ENCODE results near the gene DBP. TPM values are rescaled to one million over a fixed set of nuclear protein-coding genes. Genes with fewer than 3 reads are reported as not detected.

Gene DBP
- total and polyA plus RNA-seq, 2 of the 13 experiments (the other 11 are each of a cell fraction or from before 2014, with no cell fraction given), result 1.7 to 5.8 TPM

GRCh38 chr19:48637449-48637947 is 319 bp upstream of the DBP start (continued):
- TF ChIP-seq SNAPC4 (CRISPR knock-in tag; IDR thresholded peaks at IDR 0.05) (peak; percentile 64; the same call in 1 of the 2 replicates), ZNF563 (CRISPR knock-in tag; IDR thresholded peaks at IDR 0.05) (peak; percentile 94), XBP1 (CRISPR knock-in tag; IDR thresholded peaks at IDR 0.05) (no peak), FOXJ3 (CRISPR knock-in tag; IDR thresholded peaks at IDR 0.05; ENCODE audit: borderline replicate concordance) (no peak), AGO1 (IDR thresholded peaks at IDR 0.05; ENCODE audit: low read depth, low read length, poor library complexity, severe bottlenecking) (peak; percentile 66), CBX5 (CRISPR knock-in tag; IDR thresholded peaks at IDR 0.05; ENCODE audit: borderline replicate concordance) (no peak), MAZ (IDR thresholded peaks at IDR 0.05; ENCODE audit: borderline replicate concordance, low read depth, low read length) (peak; percentile 74; the same call in 1 of the 2 replicates), MAZ (CRISPR knock-in tag; IDR thresholded peaks at IDR 0.05; ENCODE audit: low read depth) (peak; percentile 87), AKAP8 (CRISPR knock-in tag; IDR thresholded peaks at IDR 0.05) (no peak), JUND (CRISPR knock-in tag; IDR thresholded peaks at IDR 0.05) (no peak), U2AF2 (IDR thresholded peaks at IDR 0.05; ENCODE audit: low read depth, low read length) (no peak), NFYC (CRISPR knock-in tag; IDR thresholded peaks at IDR 0.05) (peak; percentile 92), ZNF296 (CRISPR knock-in tag; conservative IDR thresholded peaks at IDR 0.05) (no peak)
- TF ChIP-seq, protein P1, sequence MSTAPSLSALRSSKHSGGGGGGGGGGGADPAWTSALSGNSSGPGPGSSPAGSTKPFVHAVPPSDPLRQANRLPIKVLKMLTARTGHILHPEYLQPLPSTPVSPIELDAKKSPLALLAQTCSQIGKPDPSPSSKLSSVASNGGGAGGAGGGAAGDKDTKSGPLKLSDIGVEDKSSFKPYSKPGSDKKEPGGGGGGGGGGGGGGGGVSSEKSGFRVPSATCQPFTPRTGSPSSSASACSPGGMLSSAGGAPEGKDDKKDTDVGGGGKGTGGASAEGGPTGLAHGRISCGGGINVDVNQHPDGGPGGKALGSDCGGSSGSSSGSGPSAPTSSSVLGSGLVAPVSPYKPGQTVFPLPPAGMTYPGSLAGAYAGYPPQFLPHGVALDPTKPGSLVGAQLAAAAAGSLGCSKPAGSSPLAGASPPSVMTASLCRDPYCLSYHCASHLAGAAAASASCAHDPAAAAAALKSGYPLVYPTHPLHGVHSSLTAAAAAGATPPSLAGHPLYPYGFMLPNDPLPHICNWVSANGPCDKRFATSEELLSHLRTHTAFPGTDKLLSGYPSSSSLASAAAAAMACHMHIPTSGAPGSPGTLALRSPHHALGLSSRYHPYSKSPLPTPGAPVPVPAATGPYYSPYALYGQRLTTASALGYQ (CRISPR knock-in tag; IDR thresholded peaks at IDR 0.05), result no peak
- TF ChIP-seq, protein P2, sequence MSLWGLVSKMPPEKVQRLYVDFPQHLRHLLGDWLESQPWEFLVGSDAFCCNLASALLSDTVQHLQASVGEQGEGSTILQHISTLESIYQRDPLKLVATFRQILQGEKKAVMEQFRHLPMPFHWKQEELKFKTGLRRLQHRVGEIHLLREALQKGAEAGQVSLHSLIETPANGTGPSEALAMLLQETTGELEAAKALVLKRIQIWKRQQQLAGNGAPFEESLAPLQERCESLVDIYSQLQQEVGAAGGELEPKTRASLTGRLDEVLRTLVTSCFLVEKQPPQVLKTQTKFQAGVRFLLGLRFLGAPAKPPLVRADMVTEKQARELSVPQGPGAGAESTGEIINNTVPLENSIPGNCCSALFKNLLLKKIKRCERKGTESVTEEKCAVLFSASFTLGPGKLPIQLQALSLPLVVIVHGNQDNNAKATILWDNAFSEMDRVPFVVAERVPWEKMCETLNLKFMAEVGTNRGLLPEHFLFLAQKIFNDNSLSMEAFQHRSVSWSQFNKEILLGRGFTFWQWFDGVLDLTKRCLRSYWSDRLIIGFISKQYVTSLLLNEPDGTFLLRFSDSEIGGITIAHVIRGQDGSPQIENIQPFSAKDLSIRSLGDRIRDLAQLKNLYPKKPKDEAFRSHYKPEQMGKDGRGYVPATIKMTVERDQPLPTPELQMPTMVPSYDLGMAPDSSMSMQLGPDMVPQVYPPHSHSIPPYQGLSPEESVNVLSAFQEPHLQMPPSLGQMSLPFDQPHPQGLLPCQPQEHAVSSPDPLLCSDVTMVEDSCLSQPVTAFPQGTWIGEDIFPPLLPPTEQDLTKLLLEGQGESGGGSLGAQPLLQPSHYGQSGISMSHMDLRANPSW (CRISPR knock-in tag; IDR thresholded peaks at IDR 0.05; ENCODE audit: borderline replicate concordance), result 0 out of 2 replicates have a peak, but pooled peaks have one; percentile 49
- TF ChIP-seq, protein P3, sequence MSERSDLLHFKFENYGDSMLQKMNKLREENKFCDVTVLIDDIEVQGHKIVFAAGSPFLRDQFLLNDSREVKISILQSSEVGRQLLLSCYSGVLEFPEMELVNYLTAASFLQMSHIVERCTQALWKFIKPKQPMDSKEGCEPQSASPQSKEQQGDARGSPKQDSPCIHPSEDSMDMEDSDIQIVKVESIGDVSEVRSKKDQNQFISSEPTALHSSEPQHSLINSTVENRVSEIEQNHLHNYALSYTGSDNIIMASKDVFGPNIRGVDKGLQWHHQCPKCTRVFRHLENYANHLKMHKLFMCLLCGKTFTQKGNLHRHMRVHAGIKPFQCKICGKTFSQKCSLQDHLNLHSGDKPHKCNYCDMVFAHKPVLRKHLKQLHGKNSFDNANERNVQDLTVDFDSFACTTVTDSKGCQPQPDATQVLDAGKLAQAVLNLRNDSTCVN (CRISPR knock-in tag; IDR thresholded peaks at IDR 0.05; ENCODE audit: borderline replicate concordance), result no peak; the same call in 1 of the 2 replicates

Data from HepG2 (cell line).